ENCODE results near the gene FHDC1. TPM values are rescaled to one million over a fixed set of nuclear protein-coding genes. Genes with fewer than 3 reads are reported as not detected.

Gene FHDC1
- total RNA-seq, 1 experiment from 2014 or later: 6.0 TPM

DNA sequence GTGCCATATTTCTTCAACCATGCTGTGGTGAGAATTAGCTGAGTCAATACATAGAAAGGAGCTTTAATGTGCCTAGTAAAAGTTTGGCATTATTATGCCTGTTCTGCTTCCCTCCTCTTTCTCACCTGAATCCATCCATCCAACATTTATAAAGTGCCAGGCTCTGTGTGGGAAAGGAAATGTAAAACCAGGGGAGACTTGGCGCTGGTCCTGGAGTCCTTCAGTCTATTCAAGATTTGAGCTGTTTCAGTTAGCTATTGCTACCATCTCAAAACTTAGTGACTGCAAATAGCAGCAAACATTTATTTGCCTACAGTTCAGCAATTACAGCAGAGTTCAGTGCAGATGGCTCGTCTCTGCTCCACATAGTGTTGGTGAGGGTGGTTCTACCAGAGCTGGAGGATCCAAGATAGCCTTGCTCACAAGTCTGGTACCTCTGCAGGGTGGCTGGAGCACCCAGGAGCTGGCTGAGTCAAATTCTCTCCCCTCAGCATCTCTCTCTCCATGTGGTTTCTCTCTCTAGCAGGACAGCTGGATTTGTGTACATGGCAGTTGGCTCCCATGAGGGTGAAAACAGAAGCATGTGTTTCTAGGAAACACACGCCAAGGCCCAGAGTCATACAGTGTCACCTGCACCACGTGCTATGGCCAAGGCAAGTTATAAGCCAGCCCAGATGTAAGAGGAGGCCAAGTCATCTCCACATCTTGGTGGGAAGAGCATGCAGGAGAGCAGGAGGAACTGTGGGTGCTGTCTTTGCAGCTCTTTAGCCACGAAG is 77.3 kb downstream of the FHDC1 start:
- H3K4me3 Mint-ChIP-seq (ENCODE audit: low read depth, unreplicated experiment): no peak overlapping the region
- intact Hi-C loops (cut with micrococcal nuclease; ENCODE audit: unreplicated experiment): no loop called here
- H3K27ac Mint-ChIP-seq (ENCODE audit: unreplicated experiment): no peak overlapping the region
- no peaks in the 10 kb centered on the region for H3K27me3 Mint-ChIP-seq (ENCODE audit: unreplicated experiment)
- no peaks in the 10 kb centered on the region for H3K4me1 Mint-ChIP-seq (ENCODE audit: low read depth, unreplicated experiment)
- BruUV-seq (replicated peaks): no TSS peak
- H3K36me3 Mint-ChIP-seq (ENCODE audit: insufficient read depth, unreplicated experiment): no peaks in the 10 kb centered on the region
- TF ChIP-seq CTCF (IDR thresholded peaks at IDR 0.05; ENCODE audit: unreplicated experiment): no peak
- peaks cover 3% of the 10 kb centered on the region for H3K9me3 Mint-ChIP-seq (ENCODE audit: low read depth, unreplicated experiment)
- DNase-seq: no peak
- CTCF ChIA-PET: interaction anchor here (0.7 kb wide), 1 partner anchor 48 kb away, joined by 4 read pairs; no protein-coding TSS in a partner anchor

- no peaks in the 10 kb centered on the region for H3K36me3 Mint-ChIP-seq (ENCODE audit: insufficient read depth, unreplicated experiment)
- TF ChIP-seq CTCF (IDR thresholded peaks at IDR 0.05; ENCODE audit: unreplicated experiment): no peak
- DNase-seq: no peak
- CTCF ChIA-PET: interaction anchor here (0.6 kb wide), 1 partner anchor 233 kb away, joined by 4 read pairs; no protein-coding TSS in a partner anchor
- no TSS peak for BruUV-seq (replicated peaks)
- intact Hi-C loops (cut with micrococcal nuclease; ENCODE audit: unreplicated experiment): no loop called here
- H3K27ac Mint-ChIP-seq (ENCODE audit: unreplicated experiment): no peak overlapping the region
- no peaks in the 10 kb centered on the region for H3K27me3 Mint-ChIP-seq (ENCODE audit: unreplicated experiment)
- H3K4me1 Mint-ChIP-seq (ENCODE audit: low read depth, unreplicated experiment): no peaks in the 10 kb centered on the region
- no peak overlapping the region for H3K4me3 Mint-ChIP-seq (ENCODE audit: low read depth, unreplicated experiment)
- peaks cover 3% of the 10 kb centered on the region for H3K9me3 Mint-ChIP-seq (ENCODE audit: low read depth, unreplicated experiment)
Measured at GRCh38 chr4:153014460-153014859, 78.3 kb downstream of the FHDC1 start.

GRCh38 chr4:153016592-153016991 is 80.5 kb downstream of the FHDC1 start:
- no peak for DNase-seq
- no peak overlapping the region for H3K4me3 Mint-ChIP-seq (ENCODE audit: low read depth, unreplicated experiment)
- H3K27me3 Mint-ChIP-seq (ENCODE audit: unreplicated experiment): no peaks in the 10 kb centered on the region
- BruUV-seq (replicated peaks): no TSS peak
- no peaks in the 10 kb centered on the region for H3K36me3 Mint-ChIP-seq (ENCODE audit: insufficient read depth, unreplicated experiment)
- no peak for TF ChIP-seq CTCF (IDR thresholded peaks at IDR 0.05; ENCODE audit: unreplicated experiment)
- CTCF ChIA-PET: interaction anchor here (0.6 kb wide), 1 partner anchor 16 kb away, joined by 3 read pairs; no protein-coding TSS in a partner anchor
- no peak overlapping the region for H3K27ac Mint-ChIP-seq (ENCODE audit: unreplicated experiment)
- H3K4me1 Mint-ChIP-seq (ENCODE audit: low read depth, unreplicated experiment): no peaks in the 10 kb centered on the region
- intact Hi-C loops (cut with micrococcal nuclease; ENCODE audit: unreplicated experiment): no loop called here
- H3K9me3 Mint-ChIP-seq (ENCODE audit: low read depth, unreplicated experiment): peaks cover 3% of the 10 kb centered on the region

GRCh38 chr4:153018031-153018430 is 81.9 kb downstream of the FHDC1 start:
- DNase-seq: no peak
- Mint-ChIP-seq H3K27ac (ENCODE audit: unreplicated experiment) (no peak overlapping the region), H3K27me3 (ENCODE audit: unreplicated experiment) (no peaks in the 10 kb centered on the region), H3K4me3 (ENCODE audit: low read depth, unreplicated experiment) (no peak overlapping the region), H3K36me3 (ENCODE audit: insufficient read depth, unreplicated experiment) (no peaks in the 10 kb centered on the region), H3K9me3 (ENCODE audit: low read depth, unreplicated experiment) (no peaks in the 10 kb centered on the region), H3K4me1 (ENCODE audit: low read depth, unreplicated experiment) (no peaks in the 10 kb centered on the region)
- intact Hi-C loops (cut with micrococcal nuclease; ENCODE audit: unreplicated experiment): no loop called here
- BruUV-seq (replicated peaks): no TSS peak
- CTCF ChIA-PET: no interaction called here
- no peak for TF ChIP-seq CTCF (IDR thresholded peaks at IDR 0.05; ENCODE audit: unreplicated experiment)
